Loucy (cell line): Measurements from ENCODE around the gene CACHD1.

Source experiments
- H2AFZ ChIP-seq: fragments of 200-600 bp; sonication (generic); 2 replicates; pipeline ENCODE4 v1.6.0; 2016; ENCODE audit warnings: antibody characterized with exemption, mild to moderate bottlenecking, low read length, moderate library complexity
- H3F3A ChIP-seq: fragments of 200-600 bp; 2 replicates; pipeline ENCODE4 v1.6.0; 2016; ENCODE audit warnings: antibody characterized with exemption, low read depth, mild to moderate bottlenecking
- H3K27me3 ChIP-seq: fragments of 200-600 bp; sonication (generic); 2 replicates; pipeline ENCODE4 v1.6.1; 2014; ENCODE audit warnings: low read length, mild to moderate bottlenecking; ENCODE audit not compliant: insufficient read depth, poor library complexity, severe bottlenecking
- H3K36me3 ChIP-seq: fragments of 200-600 bp; sonication (generic); 2 replicates; pipeline ENCODE4 v1.6.1; 2016; ENCODE audit warnings: low read length; ENCODE audit not compliant: insufficient read depth
- H3K4me1 ChIP-seq: fragments of 200-600 bp; sonication (generic); 2 replicates; pipeline ENCODE4 v1.5.1; 2014; ENCODE audit warnings: low read length, mild to moderate bottlenecking; ENCODE audit not compliant: insufficient read depth, poor library complexity, severe bottlenecking
- H3K4me2 ChIP-seq: fragments of 200-600 bp; sonication (generic); 2 replicates; pipeline ENCODE4 v1.6.0; 2014; ENCODE audit warnings: antibody characterized with exemption, low read length, low read depth, mild to moderate bottlenecking; ENCODE audit not compliant: poor library complexity, severe bottlenecking
- H3K4me3 ChIP-seq: fragments of 200-600 bp; sonication (generic); 2 replicates; pipeline ENCODE4 v1.5.1; 2014; ENCODE audit warnings: low read length, mild to moderate bottlenecking, mixed read lengths; ENCODE audit not compliant: poor library complexity, severe bottlenecking
- H3K79me2 ChIP-seq: fragments of 200-600 bp; sonication (generic); 2 replicates; pipeline ENCODE4 v1.6.1; 2014; ENCODE audit warnings: low read length; ENCODE audit not compliant: insufficient read depth
- H3K9ac ChIP-seq: fragments of 200-600 bp; sonication (generic); 2 replicates; pipeline ENCODE4 v1.6.0; 2014; ENCODE audit warnings: mild to moderate bottlenecking, low read depth, low read length, moderate library complexity; ENCODE audit not compliant: poor library complexity, severe bottlenecking
- H3K9me2 ChIP-seq: fragments of 200-600 bp; sonication (generic); replicated peaks from 2 replicates; pipeline ENCODE4 v1.6.1; 2016; ENCODE audit warnings: low read depth, low read length, mixed read lengths
- H3K9me3 ChIP-seq: fragments of 200-600 bp; sonication (generic); 2 replicates; pipeline ENCODE4 v1.6.1; 2014; ENCODE audit warnings: mild to moderate bottlenecking, antibody characterized with exemption, low read length, low read depth; ENCODE audit not compliant: insufficient read depth
- H4K20me1 ChIP-seq: fragments of 200-600 bp; sonication (generic); 2 replicates; pipeline ENCODE4 v1.6.0; 2014; ENCODE audit warnings: antibody characterized with exemption, low read length, mild to moderate bottlenecking; ENCODE audit not compliant: insufficient read depth, poor library complexity, severe bottlenecking
- CTCF ChIP-seq: fragments of 200-600 bp; sonication (generic); conservative IDR thresholded peaks from 2 replicates; pipeline ENCODE4 v1.5.1; 2014; ENCODE audit warnings: mild to moderate bottlenecking, antibody characterized with exemption, low read length
- EZH2phosphoT487 ChIP-seq: fragments of 200-600 bp; IDR thresholded peaks from 2 replicates; pipeline ENCODE4 v1.6.1; 2018; ENCODE audit warnings: antibody characterized with exemption, mild to moderate bottlenecking, moderate library complexity, borderline replicate concordance

The CACHD1 gene

GRCh38 chr1:64496606-64497005 is 26.7 kb downstream of the CACHD1 start:
- Histone ChIP-seq H3K27me3 (no peaks in the 10 kb centered on the region), H3K9me2 (no peaks in the 10 kb centered on the region), H3K4me3 (no peak overlapping the region), H2AFZ (no peak overlapping the region), H3K9me3 (no peaks in the 10 kb centered on the region), H3K79me2 (peaks cover 7% of the 10 kb centered on the region; the same call in 1 of the 2 replicates), H3K9ac (no peak overlapping the region), H3K4me2 (no peak overlapping the region), H3K4me1 (peaks cover 20% of the 10 kb centered on the region), H3K36me3 (no peaks in the 10 kb centered on the region), H3F3A (no peaks in the 10 kb centered on the region), H4K20me1 (no peaks in the 10 kb centered on the region)
- TF ChIP-seq CTCF, result no peak
- no peak for TF ChIP-seq EZH2phosphoT487

- no peak overlapping the region for H3K4me3 ChIP-seq
- TF ChIP-seq CTCF (no peak), EZH2phosphoT487 (no peak)
These were observed 27.4 kb downstream of the CACHD1 start for GRCh38 chr1:64497088-64497883.

GRCh38 chr1:64498325-64498724 is 28.4 kb downstream of the CACHD1 start:
- Histone ChIP-seq H3K27me3 (no peaks in the 10 kb centered on the region), H3K9me3 (no peaks in the 10 kb centered on the region), H3K9ac (no peak overlapping the region), H2AFZ (no peak overlapping the region), H3K36me3 (no peaks in the 10 kb centered on the region), H3K9me2 (no peaks in the 10 kb centered on the region), H3K79me2 (peaks cover 7% of the 10 kb centered on the region; the same call in 1 of the 2 replicates), H3K4me3 (no peak overlapping the region), H3F3A (no peaks in the 10 kb centered on the region), H4K20me1 (no peaks in the 10 kb centered on the region), H3K4me1 (peaks cover 24% of the 10 kb centered on the region), H3K4me2 (no peak overlapping the region)
- no peak for TF ChIP-seq EZH2phosphoT487
- no peak for TF ChIP-seq CTCF

More at GRCh38 chr1:64497088-64497883, 27.4 kb downstream of the CACHD1 start:
- no peaks in the 10 kb centered on the region for H3K27me3 ChIP-seq
- H3K4me2 ChIP-seq, result no peak overlapping the region
- H3K9ac ChIP-seq, result no peak overlapping the region
- H3K79me2 ChIP-seq, result peaks cover 7% of the 10 kb centered on the region; the same call in 1 of the 2 replicates
- H3K9me3 ChIP-seq, result no peaks in the 10 kb centered on the region
- H3K36me3 ChIP-seq, result no peaks in the 10 kb centered on the region
- H3K9me2 ChIP-seq, result no peaks in the 10 kb centered on the region
- no peaks in the 10 kb centered on the region for H4K20me1 ChIP-seq
- H2AFZ ChIP-seq, result no peak overlapping the region
- no peaks in the 10 kb centered on the region for H3F3A ChIP-seq
- H3K4me1 ChIP-seq, result peaks cover 20% of the 10 kb centered on the region
